ENCODE results near the gene KIZ. TPM values are rescaled to one million over a fixed set of nuclear protein-coding genes. Genes with fewer than 3 reads are reported as not detected.

KIZ gene
- total RNA-seq, 1 donor from 2014 or later: 25.9 TPM

GRCh38 chr20:21156266-21156665, 30.4 kb downstream of the KIZ start:
- DNase-seq (ENCODE audit: low spot score, unreplicated experiment): no peak
- H3K27me3 Mint-ChIP-seq: no peaks in the 10 kb centered on the region
- no peak overlapping the region for H3K4me3 Mint-ChIP-seq (ENCODE audit: low read depth)
- H3K36me3 Mint-ChIP-seq (ENCODE audit: insufficient read depth): peaks cover 1% of the 10 kb centered on the region
- H3K9me3 Mint-ChIP-seq (ENCODE audit: low read depth): no peaks in the 10 kb centered on the region
- H3K4me1 Mint-ChIP-seq (ENCODE audit: low read depth): no peaks in the 10 kb centered on the region
- no peak for TF ChIP-seq CTCF (IDR thresholded peaks at IDR 0.05; ENCODE audit: unreplicated experiment)
- H3K27ac Mint-ChIP-seq: peak overlapping the region; percentile 22

GRCh38 chr20:21157006-21157405, 31.1 kb downstream of the KIZ start:
- Mint-ChIP-seq H3K36me3 (ENCODE audit: insufficient read depth) (peaks cover 1% of the 10 kb centered on the region), H3K4me1 (ENCODE audit: low read depth) (no peaks in the 10 kb centered on the region), H3K4me3 (ENCODE audit: low read depth) (no peak overlapping the region)

GRCh38 chr20:21159658-21160380, 33.9 kb downstream of the KIZ start:
- TF ChIP-seq CTCF (IDR thresholded peaks at IDR 0.05; ENCODE audit: unreplicated experiment): no peak
- no peak for DNase-seq (ENCODE audit: low spot score, unreplicated experiment)
- Mint-ChIP-seq H3K36me3 (ENCODE audit: insufficient read depth) (peaks cover 6% of the 10 kb centered on the region), H3K4me1 (ENCODE audit: low read depth) (no peaks in the 10 kb centered on the region), H3K27ac (no peak overlapping the region), H3K4me3 (ENCODE audit: low read depth) (no peak overlapping the region), H3K27me3 (no peaks in the 10 kb centered on the region), H3K9me3 (ENCODE audit: low read depth) (no peaks in the 10 kb centered on the region)

More at GRCh38 chr20:21157006-21157405, 31.1 kb downstream of the KIZ start:
- no peak for TF ChIP-seq CTCF (IDR thresholded peaks at IDR 0.05; ENCODE audit: unreplicated experiment)
- no peak for DNase-seq (ENCODE audit: low spot score, unreplicated experiment)
- H3K9me3 Mint-ChIP-seq (ENCODE audit: low read depth): no peaks in the 10 kb centered on the region
- H3K27ac Mint-ChIP-seq: no peak overlapping the region
- no peaks in the 10 kb centered on the region for H3K27me3 Mint-ChIP-seq

GRCh38 chr20:21161926-21162325, 36.0 kb downstream of the KIZ start:
- Mint-ChIP-seq H3K4me3 (ENCODE audit: low read depth) (no peak overlapping the region), H3K27ac (no peak overlapping the region), H3K27me3 (no peaks in the 10 kb centered on the region), H3K4me1 (ENCODE audit: low read depth) (no peaks in the 10 kb centered on the region), H3K9me3 (ENCODE audit: low read depth) (no peaks in the 10 kb centered on the region), H3K36me3 (ENCODE audit: insufficient read depth) (peaks cover 9% of the 10 kb centered on the region)
- DNase-seq (ENCODE audit: low spot score, unreplicated experiment): no peak
- no peak for TF ChIP-seq CTCF (IDR thresholded peaks at IDR 0.05; ENCODE audit: unreplicated experiment)

GRCh38 chr20:21162631-21163030, 36.7 kb downstream of the KIZ start:
- TF ChIP-seq CTCF (IDR thresholded peaks at IDR 0.05; ENCODE audit: unreplicated experiment): no peak
- H3K27ac Mint-ChIP-seq: no peak overlapping the region

More at GRCh38 chr20:21162631-21163030, 36.7 kb downstream of the KIZ start:
- no peaks in the 10 kb centered on the region for H3K9me3 Mint-ChIP-seq (ENCODE audit: low read depth)
- H3K4me3 Mint-ChIP-seq (ENCODE audit: low read depth): no peak overlapping the region
- no peaks in the 10 kb centered on the region for H3K27me3 Mint-ChIP-seq
- no peak for DNase-seq (ENCODE audit: low spot score, unreplicated experiment)
- no peaks in the 10 kb centered on the region for H3K4me1 Mint-ChIP-seq (ENCODE audit: low read depth)
- peaks cover 9% of the 10 kb centered on the region for H3K36me3 Mint-ChIP-seq (ENCODE audit: insufficient read depth)
